COLO668 (cell line): Measurements from ENCODE around the gene LCE6A.

Source experiments
- DNase-seq: peaks from one replicate; lab custom pipeline; 2025; ENCODE audit not compliant: unreplicated experiment; lab: John Stamatoyannopoulos, UW

The LCE6A gene, protein sequence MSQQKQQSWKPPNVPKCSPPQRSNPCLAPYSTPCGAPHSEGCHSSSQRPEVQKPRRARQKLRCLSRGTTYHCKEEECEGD

DNA sequence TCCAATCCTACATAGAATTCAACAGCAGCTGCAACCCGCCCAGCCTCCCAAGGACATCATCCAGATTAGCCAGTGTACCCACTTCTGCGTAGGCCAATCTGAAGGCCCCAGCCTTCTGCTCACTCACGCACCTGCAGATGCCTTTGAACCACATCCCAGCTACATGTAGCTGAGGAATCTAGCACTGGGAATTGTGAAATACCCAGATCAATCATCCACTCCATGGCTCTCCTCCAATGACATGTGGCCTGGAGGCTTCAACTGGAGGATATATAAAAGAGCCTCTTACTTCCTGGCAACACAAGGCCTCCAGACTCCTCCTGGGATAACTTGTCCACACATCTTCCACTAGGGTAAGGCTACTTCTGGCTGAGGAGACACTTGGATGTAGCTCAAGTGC lies at the start of gene LCE6A:
Gene LCE6A (plus strand): TSS at position 301 of the 400 bp plus-strand sequence. CDS start 665 bp downstream, outside the sequence.
- no peak for DNase-seq

DNA sequence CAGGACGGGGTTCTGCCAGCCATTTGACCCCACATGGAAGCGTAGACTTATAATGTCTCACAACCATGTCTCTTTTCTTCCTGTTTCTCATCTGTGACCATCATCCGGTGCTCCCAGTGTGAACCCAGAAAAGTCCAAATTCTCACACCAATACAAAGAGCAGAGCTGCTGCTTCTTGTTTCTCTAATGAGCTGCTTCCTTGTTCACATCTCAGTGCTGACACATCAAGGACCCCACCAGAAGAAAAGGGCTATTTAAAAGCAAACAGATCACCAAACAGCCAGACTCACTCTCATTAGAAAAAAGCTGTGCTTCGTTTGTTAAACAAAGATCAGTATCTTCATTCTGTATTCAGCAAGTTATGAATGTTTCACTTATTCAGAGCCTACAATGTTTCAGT lies 47.0 kb upstream of the LCE6A start:
- DNase-seq = no peak

DNA sequence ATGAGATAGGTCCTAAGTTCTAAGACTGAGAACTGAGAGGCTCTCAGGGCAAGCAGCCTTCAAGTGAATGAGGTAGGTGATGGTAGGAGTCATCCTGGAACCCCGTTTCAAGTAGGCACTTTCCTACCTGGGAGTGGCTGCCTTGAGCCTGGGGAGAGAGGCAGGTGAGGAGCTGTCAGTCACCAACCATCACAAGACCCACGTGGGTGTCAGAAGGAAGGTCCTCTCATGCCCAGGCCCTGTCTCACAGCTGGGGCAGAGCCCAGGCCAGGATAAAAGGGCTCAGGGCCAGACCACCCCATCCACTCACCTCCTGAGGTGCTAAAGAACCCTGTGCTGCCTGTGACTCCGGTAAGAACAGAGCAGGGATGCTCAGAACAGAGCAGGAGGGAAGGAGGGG lies 46.2 kb upstream of the LCE6A start, which contains the start of gene LCE1D:
Gene LCE1D (plus strand): TSS at position 301 of the 400 bp plus-strand sequence. CDS start 1,074 bp downstream, outside the sequence.
- DNase-seq = no peak

DNA sequence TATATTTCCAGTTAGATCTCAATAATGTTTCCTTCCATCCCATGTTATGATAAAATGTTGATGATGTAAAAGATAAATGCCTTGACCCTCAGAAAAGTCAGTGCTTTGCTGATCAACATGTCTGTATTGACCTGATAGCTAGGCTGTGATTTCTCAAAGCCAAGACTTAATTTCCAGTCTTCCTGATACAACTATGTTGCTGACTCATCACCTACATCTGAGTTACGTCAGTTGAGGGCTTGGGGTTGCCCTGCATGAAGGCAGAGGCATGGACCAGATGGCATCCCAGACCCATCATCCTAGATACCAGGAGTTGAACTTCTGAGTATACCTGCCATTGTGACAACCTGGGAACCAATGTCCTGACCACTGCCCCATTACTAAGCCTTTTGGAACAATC lies 41.3 kb upstream of the LCE6A start:
- DNase-seq = no peak

DNA sequence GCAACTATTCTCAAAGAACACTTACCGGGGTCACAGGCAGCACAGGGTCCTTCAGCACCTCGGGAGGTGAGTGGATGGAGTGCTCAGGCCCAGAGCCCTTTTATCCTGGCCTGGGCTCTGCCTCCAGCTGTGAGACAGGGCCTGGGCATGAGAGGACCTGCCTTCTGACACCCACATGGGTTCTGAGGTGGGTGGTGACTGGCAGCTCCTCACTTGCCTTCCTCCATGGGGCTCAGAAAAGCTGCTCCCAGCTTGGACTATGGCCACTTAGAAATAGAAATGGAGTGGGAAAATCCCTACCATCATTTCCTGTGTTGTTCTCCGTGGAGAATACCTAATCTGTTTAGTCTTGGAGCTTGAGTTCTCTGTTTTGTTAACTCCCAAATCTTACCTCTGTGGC lies 36.1 kb upstream of the LCE6A start, which contains the start of gene LCE1C:
Gene LCE1C (minus strand): TSS at position 76 of the 400 bp plus-strand sequence. CDS start 1,173 bp downstream, outside the sequence.
- DNase-seq = no peak

DNA sequence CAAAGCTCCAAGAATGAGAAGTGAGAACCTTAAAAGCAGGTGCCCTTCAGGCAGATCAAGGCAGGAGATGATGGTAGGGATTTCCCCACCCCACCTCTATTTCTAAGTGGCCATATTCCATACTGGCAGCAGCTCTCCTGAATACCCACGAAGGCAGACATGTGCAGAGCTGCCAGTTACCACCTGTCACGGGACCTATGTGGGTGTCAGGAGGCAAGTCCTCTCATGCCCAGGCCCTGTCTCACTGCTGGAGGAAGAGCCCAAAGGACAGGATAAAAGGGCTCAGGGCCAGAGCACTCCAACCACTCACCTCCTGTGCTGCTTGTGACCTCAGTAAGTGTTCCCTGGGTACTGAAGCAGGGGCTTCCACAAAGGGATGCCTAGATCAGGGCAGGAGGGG lies 31.6 kb upstream of the LCE6A start:
- no peak for DNase-seq

DNA sequence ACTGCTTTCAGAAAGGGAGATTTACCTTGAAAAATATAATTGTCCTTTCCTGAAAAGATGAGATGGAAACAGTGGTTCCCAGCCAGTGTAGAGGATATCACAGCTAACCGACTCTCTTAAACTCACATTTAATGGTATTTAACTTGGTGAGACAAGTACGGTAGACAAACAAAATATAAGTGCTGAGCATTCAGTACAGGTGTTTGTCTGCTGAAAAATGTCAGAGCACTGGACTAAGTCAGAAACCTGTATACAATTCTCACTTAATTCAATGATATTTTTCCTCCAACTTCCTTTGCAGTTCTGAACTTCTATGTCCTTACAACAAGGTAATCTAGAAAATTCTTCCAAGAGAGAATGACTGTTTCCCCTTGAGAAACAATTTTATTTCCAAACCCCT lies 31.0 kb upstream of the LCE6A start, which contains the start of gene LCE1B:
Gene LCE1B (plus strand): TSS at position 301 of the 400 bp plus-strand sequence. CDS start 476 bp downstream, outside the sequence.
- DNase-seq = no peak

DNA sequence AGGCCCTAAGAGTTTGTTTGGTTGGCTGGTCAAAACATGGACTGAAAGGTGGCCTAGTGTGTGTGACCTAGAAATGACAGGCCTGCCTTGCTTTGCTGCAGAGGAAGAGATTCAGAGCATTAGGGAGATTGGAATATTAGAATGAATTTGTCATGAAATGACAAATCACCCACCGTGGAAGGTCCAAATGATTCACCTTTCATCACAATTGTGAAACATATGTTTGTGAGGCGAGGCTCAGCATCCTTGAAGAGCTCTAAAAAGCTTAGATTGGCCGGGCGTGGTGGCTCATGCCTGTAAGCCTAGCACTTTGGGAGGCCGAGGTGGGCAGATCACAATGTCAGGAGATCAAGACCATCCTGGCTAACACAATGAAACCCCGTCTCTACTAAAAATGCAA lies 25.3 kb upstream of the LCE6A start:
- no peak for DNase-seq

DNA sequence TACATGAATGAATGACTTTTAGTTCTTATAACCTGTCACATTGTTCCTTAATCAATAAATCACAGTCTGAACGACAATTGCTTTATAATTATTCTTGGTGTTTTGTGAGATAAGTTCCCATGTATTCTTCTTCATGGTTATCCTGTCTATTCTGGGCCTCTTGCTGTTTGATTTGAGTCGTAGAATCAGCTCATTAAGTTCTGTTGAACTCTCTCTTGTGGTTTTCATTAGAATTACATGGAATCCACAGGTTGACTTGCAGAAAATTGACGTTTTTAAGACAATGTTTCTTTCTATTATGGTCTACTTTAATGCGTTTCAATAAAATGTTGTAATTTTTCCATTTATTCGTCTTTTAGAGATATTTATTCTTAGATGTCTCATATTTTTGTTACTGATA lies 19.4 kb upstream of the LCE6A start:
- DNase-seq = no peak

DNA sequence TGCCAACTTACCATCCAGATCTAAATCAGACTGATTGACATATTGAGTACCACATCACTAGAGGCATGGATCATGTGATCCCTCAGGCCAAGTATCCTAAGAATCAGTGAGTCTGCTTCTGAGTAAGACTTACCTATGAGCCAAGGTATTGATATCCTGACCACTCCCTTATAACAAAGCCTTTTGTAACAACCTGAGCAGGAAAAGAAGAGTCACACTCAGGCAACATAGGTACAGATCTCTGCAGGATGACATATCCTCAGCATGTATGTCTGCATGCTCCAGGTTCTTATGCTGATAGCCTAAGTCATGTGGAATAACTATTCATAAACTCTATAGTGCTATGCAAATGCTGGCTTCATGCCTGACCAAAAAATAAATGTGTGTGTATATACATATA lies 17.7 kb upstream of the LCE6A start:
- DNase-seq = no peak

DNA sequence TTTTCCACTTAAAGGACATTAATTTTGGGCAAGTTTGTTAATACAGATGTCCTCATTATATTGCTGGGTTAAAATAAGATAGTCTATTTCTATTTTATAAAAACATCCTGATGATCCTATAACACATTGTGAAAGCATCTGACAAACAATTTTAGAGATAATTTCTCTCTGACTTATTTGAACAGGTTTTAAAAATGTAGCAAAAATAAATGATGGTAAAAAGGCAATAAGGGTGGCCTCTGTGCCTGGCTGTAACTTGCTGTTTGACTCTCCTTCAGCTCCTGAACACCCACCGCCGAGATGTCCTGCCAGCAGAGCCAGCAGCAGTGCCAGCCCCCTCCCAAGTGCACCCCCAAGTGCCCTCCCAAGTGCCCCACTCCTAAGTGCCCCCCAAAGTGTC lies 15.5 kb upstream of the LCE6A start, which contains the start of gene LCE1A:
Gene LCE1A (plus strand): TSS at position 301 of the 400 bp plus-strand sequence. CDS start 0 bp downstream, at position 301.
- no peak for DNase-seq

DNA sequence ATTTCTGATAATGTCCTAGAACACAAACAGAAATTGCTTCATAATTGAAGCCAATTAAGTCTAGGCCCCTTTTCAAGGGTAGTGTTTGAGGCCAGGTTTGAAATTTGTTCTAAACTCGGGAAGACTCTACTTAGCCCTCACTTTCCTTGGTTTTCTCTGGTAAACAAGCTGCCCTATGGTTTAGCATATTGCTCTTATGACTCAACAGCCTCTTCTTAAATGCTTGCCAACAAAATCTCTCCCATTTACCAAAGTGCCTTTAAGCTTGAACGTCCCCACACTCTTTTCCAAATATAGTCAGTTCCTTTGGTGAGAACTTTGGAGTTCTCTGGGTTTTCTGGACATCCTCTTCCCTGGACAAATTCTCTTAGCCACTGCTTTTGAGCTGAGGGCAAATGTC lies 5.8 kb upstream of the LCE6A start:
- no peak for DNase-seq

DNA sequence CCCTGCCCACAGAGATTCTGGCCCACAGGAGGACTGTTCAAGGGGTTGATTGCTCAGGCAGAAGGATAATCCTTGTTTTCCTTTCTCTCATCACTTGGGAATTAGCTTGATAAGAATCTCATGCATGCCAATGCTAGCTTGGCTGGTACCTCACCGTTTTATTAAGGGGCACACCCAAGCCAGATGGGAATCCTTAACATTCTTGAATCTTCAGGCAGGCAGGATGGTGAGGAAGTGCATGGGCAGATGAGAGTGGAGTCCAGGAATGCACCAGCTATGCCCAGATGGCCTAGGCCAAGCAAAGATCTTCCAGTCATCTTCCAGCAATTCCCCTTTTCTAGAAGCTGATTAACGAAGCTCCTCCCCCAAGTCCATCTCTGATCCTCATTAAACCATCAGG lies 13.0 kb downstream of the LCE6A start:
- DNase-seq = no peak

DNA sequence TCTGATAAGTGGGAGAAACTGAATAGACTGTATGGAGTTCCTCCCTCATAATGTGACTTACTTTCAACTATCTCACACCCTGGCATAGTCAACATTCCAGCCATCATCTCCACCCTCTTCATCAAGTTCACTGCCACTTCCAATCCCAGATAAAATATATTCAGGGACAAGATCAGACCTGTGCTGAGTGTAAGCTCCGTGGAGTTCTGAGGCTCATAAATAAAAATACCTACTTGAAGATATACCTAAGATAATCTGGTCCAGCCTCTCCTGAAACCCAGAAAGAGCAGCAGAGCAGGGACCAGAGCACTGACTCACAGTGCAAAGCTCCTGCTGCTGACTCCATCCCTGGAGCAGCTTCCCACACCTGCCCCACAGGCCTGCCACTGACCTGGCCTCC lies 15.4 kb downstream of the LCE6A start:
- DNase-seq = no peak

DNA sequence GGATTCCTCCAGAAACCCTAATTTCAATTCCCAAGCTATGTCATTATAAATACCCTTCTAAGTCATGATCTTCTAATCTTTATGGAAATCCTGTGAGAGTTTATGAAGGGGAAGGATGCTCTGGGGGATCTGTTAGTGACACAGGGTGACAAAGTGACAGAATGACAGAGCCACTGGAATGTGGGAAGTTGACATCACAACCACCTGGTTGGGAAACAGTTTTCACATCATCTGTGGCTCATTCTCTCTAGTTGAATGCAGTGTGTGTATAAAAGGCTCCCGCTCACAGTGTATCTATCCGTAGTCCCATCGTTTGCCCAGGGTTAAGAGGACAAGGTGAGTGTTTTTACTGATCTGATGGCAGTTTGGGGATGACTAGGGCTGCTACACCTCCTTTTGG lies 17.0 kb downstream of the LCE6A start, which contains the start of gene LCE7A:
Gene LCE7A (plus strand): TSS at position 301 of the 400 bp plus-strand sequence. CDS start 702 bp downstream, outside the sequence.
- DNase-seq = no peak

DNA sequence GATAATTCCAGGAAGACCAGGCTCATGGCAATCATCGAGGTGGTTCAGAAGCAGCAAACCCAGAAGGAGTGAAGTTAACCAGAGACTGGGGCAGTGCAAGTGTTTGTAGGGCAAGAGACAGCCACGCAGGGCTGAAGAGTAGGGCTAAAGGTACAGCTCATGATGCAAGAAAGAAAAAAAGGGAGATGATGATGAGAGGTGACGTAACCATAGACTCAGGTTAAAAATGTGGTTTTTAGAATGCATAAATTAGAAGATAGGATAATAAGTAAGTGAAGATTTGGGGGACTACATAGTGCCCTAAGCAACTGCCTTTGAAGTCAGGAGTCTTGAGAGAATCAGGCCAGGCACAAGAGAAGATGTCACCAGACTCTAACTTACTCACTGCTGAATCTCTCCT lies 17.5 kb downstream of the LCE6A start:
- no peak for DNase-seq

DNA sequence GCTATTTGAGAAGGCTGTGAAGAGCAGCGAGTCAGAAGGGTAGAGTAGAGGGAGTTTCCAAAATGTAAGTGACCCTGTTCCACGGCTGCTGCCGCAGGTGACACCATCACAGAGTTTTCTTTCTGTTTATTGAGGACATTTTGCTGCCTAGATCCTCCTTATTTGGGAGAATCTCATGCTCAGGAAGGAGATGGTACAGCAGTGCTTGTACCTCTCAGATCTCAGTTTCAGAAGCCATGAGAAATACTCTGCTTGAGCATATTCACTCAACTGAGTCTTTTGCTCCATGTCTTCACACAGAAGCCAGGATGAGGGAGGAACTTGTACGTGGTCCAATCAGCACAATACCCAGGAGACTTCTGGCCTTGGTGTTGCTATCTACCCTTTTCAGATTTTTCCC lies 18.7 kb downstream of the LCE6A start:
- DNase-seq = no peak

DNA sequence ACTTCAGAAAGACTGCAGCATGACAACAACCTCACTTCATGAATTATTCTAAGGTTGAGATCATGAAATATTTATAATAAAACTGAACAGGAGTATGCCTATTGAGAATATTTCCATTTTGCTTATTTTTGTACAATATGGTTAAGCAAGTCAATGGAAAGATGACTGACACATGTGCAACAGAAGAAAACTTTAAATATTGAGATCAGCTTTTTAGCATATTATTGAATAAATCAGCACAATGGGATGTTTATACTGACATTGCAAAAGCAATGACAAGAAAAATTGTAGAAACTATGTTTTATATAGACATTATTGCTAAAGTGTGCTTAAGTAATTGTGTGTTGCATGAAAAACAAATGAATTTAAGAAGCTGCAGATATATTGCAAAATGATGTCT lies 21.8 kb downstream of the LCE6A start:
- DNase-seq = no peak

DNA sequence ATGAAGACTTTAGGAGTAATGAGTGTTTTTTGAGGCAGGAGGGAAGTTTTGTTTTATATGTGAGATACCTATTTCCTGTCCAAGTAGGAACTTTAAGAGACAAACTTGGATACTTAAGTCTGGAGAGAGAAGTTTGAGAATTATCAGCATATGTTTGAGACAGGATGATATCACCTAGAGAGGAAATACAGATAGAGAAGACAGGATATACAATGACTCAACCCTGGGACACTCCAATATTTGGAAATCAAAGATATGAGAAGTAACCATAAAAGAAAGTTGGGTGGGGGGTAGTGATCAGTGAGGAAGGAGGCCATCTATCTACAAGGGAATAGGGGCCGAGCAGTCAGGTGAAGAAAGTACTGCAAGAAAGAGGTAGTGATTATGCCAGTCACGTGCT lies 23.7 kb downstream of the LCE6A start:
- no peak for DNase-seq

DNA sequence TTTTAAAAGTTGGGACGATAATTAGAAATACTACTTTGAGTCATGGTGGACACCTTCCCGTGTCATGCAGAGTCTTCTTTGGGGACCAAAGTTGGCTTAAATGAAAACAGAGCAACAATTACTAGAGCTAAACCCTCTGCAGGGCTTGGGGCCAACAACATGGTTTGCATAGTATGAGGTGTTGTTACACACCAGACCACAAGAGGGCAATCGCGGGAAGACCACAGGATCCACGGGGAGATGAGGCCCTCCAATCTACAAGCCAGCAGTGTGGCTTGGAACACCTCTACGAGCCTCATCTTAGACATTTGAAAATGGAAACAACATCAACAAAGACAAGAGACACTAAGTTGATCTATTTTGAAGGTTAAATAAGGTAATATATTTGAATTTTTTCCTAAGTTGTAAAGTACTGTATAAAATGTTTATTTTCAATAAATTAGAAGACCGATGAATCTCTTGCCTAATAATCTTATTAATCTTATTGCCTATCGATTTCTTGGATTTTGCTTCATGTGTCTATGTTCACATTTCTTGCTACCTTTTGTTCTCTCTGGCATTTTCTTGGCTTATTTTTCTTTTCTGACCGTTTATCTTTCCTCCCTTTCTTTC lies 27.3 kb downstream of the LCE6A start:
- DNase-seq = peak; percentile 68

DNA sequence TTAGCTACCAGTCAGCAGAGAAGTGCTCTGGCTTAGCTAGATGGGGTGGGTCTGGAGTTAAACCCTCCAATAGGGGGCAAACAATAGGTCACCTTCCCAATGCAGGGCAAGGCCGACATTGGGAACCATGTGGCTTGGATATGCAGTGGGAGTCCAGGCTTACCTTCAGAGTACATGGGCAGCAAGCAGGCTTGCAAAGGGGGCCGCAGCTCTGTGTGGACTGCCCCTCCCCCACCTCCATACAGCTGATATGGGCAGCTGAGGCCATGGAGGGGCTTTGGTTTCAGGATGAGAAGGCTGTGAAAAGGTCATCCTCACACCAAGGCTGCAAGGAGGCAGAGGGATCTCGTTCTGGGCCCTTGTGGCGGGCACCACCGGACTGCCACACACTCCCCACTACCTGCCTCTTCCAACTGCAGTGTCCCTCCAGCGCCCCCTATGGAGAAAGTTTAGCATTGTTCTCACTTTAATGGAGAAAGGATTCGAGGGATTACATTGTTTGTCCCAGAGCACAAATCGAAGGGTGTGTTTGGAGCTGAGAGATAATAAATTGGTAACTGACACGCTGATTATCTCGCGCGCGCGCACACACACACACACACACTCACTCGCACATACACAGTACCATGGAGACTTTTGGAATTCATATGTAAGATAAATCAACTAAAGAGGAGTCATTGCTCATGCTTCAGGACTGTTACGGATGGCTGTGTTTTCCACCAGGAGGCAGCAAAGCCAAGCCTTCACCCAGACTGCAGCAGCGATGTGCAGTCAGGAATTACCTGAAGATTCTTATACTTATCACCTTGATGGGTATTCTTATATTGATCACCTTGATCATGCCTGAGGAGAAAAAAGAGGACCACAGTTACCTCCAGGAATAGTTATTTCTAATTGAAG lies 28.4 kb downstream of the LCE6A start:
- DNase-seq = no peak

DNA sequence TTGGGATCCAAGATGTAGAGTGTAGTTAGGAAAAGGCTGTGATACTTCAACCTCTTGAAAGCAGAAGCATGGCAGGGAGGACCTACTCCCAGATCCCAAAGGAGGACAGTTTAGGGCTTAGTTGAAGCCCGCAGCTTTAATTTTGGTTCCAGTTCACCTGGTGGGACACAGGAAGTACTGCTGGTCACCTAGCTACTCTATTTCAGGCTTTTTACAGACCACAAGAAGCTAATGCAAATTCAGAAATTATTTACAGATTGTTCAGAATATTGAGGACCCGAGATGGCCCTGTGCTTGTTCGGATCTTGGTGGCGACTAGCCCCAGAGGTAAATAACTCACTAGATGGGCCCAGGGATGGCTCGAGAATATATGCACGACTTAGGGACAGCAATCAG lies 29.1 kb downstream of the LCE6A start:
- DNase-seq = no peak
